ENCODE results near the gene MBNL3. TPM values are rescaled to one million over a fixed set of nuclear protein-coding genes. Genes with fewer than 3 reads are reported as not detected.

Gene MBNL3
- total RNA-seq, 8 experiments from 2014 or later: 0.38 to 9.0 (median 2.4) TPM

DNA sequence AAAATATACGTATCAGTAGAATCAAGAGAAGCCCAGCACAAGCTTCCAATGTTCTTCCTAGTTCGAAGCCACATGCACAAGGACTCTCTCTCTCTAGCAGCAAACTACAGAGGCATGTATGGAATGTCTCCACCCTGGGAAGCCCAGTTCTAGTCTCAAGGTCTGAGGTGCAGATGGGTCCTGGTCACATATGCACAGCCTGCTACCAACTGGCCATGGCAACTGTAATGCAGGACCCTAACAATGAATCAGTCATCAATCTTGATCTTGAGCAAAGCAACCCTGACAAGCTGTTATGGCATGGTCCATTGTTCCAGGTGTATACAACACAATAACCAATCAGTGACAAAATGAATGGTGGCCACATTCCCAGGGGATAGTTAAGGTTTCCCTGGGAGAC lies 55.8 kb downstream of the MBNL3 start:
- H3K27ac ChIP-seq: no peak overlapping the region
- peaks cover 0 to 5% of the 10 kb centered on the region in 2 donors for H3K4me1 ChIP-seq (replicated peaks in 1 of 2)
- peak in 5 of 8 experiments; percentile 50 to 98 (median 64) for ATAC-seq (replicated peaks in 6 of 8)
- WGBS, 10 experiments: 20 to 100% (median 52%) methylated on average over 1 to 2 of the region's 2 CpGs; no CpG with 5 or more reads in 4 of the 10 experiments
- in situ Hi-C loops (cut with MboI; ENCODE audit: low pct_unique_long_range_greater_than_20kb in 2 of 9, low sequenced_read_pairs in 9 of 9, unreplicated experiment in 9 of 9): no loop called here
- no peak overlapping the region for H3K4me3 ChIP-seq

DNA sequence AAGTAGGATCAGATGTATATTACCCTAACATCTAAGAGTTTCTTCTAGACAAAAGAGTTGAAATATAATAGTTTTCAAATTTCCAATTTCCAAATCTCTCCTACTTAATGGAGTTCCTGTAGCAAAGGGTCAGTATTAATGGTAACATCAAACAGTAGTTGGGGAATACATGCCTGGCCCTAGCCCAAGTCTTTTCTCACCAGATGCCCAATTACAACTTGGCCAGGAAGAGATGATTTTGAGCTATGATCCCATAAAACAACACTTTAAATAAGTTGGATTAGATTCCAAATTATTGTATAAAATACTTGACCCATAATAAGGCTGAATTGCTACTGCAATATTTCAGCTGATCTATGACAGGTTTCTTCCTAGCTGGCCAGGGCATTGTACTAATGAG lies 59.9 kb downstream of the MBNL3 start:
- in situ Hi-C loops (cut with MboI; ENCODE audit: low pct_unique_long_range_greater_than_20kb in 2 of 9, low sequenced_read_pairs in 9 of 9, unreplicated experiment in 9 of 9): no loop called here
- Histone ChIP-seq H3K4me3 (no peak overlapping the region), H3K4me1 (replicated peaks in 1 of 2) (peaks cover 0 to 5% of the 10 kb centered on the region in 2 donors), H3K27ac (no peak overlapping the region)
- ATAC-seq (replicated peaks in 6 of 8): no peak

DNA sequence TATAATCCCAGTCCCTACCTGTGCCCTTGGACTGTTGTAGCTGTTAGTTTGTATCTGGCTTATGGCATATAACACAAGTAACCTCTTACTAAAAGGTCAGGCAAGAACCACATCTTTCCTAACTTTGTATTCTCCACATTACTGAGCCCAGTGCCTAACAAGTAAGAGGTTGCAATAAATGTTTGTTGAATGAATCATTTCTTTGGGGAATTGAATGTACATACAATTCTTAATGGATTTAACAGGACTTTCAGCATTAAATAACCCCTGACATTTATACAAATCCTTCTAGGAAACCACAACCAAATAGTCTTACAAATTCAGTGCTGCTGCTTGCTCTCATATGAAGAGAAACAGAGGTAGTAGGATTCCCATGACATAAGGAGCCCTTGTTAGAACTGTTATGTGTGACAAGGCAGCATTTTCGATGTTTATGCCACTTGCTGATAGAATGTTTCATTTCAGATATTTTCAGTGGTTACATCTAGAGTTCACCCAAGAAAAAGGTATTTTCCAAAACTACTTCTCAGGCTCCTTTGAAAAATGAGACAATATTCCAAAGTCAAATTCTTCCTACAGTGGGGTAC lies 62.0 kb downstream of the MBNL3 start:
- in situ Hi-C loops (cut with MboI; ENCODE audit: low pct_unique_long_range_greater_than_20kb in 2 of 9, low sequenced_read_pairs in 9 of 9, unreplicated experiment in 9 of 9): no loop called here
- ATAC-seq (replicated peaks in 6 of 8): peak in 1 of 8 experiments; percentile 31
- 20 to 100% (median 83%) methylated on average over 1 of the region's 1 CpG; no CpG with 5 or more reads in 6 of the 10 experiments for WGBS, 10 experiments

DNA sequence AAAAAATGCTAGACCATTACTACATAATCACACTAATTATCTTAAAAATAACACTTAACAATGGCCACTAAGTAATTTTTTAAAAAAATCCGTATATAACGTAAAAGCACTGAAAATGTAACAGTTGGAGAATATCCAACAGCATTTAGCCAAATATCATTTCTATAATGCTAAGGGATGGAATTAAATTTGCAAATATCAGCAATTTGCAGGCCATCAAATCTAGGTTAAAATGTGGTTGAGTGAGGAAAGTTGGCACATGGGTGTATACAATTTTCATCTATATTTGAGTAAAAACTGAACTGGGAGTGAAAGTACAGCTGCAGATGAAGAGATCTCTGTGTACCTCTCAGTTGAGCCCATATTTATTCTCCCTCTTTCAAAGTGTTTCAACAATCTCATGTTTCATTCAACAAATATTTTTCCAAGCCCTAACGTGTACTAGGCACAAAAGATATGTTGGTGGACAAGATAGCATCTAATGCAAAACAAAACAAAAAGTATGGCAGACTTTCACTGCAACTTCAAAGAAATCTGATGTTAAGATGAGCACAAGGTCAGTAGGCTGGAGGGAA lies 63.0 kb downstream of the MBNL3 start:
- in situ Hi-C loops (cut with MboI; ENCODE audit: low pct_unique_long_range_greater_than_20kb in 2 of 9, low sequenced_read_pairs in 9 of 9, unreplicated experiment in 9 of 9): no loop called here
- H3K4me1 ChIP-seq (replicated peaks in 1 of 2): no peaks in the 10 kb centered on the region
- H3K4me3 ChIP-seq: no peak overlapping the region
- 14 to 100% (median 49%) methylated on average over 1 to 3 of the region's 3 CpGs; no CpG with 5 or more reads in 3 of the 10 experiments for WGBS, 10 experiments
- ATAC-seq (replicated peaks in 6 of 8): no peak
- H3K27ac ChIP-seq: no peak overlapping the region

More for the DNA sequence above, 62.0 kb downstream of the MBNL3 start:
- Histone ChIP-seq H3K4me3 (no peak overlapping the region), H3K27ac (no peak overlapping the region), H3K4me1 (replicated peaks in 1 of 2) (no peaks in the 10 kb centered on the region)

DNA sequence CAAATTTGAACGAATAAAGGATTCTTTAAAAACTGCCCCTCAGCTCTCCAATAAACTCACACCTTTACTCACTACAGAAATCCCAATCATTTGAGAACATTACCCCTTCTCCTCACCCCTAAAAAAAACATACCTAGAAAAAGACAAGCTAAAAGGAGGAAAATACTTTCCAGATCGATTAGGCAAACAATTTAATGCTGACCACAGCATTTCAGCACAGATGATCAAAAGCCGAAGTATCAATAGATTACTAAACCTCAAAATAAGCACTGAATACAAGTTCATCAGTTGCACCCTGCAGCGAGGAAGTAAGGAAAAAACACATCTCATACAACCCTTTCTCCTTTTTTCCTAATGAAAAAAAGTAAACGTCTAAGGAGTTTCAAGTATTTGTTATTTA lies 65.5 kb downstream of the MBNL3 start:
- H3K4me3 ChIP-seq: no peak overlapping the region
- H3K4me1 ChIP-seq (replicated peaks in 1 of 2): no peaks in the 10 kb centered on the region
- no peak for ATAC-seq (replicated peaks in 6 of 8)
- in situ Hi-C loops (cut with MboI; ENCODE audit: low pct_unique_long_range_greater_than_20kb in 2 of 9, low sequenced_read_pairs in 9 of 9, unreplicated experiment in 9 of 9): no loop called here
- H3K27ac ChIP-seq: no peak overlapping the region
- 0 to 93% (median 51%) methylated on average over 1 to 5 of the region's 5 CpGs; no CpG with 5 or more reads in 6 of the 10 experiments for WGBS, 10 experiments

- peaks cover 2 to 15% of the 10 kb centered on the region in 2 donors for H3K4me1 ChIP-seq (replicated peaks in 1 of 2)
- no peak overlapping the region for H3K4me3 ChIP-seq
- no peak for ATAC-seq (replicated peaks in 6 of 8)
- 56 to 100% (median 80%) methylated on average over 1 to 3 of the region's 3 CpGs; no CpG with 5 or more reads in 4 of the 10 experiments for WGBS, 10 experiments
- in situ Hi-C loops (cut with MboI; ENCODE audit: low pct_unique_long_range_greater_than_20kb in 2 of 9, low sequenced_read_pairs in 9 of 9, unreplicated experiment in 9 of 9): no loop called here
- H3K27ac ChIP-seq: no peak overlapping the region
Measured at GRCh38 chrX:132415012-132415411, 73.8 kb downstream of the MBNL3 start.

DNA sequence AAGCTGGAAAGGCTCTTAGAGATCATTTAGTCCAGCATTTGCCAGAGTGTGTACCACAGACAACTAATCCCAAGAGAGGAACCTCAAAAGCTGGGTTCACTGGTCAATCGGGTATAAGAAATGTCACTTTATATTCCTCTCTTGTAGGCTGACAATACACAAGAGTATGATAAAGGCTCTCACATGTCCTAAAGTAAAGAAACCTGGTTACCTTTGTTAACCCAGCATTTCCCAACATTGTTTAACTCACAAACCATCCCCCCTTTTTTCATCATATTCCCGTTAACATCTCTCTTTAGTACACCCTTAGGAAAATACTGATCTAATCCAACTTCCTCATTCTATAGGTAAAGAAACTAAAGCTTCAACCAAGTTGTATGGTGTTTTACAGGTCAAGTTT lies 74.4 kb downstream of the MBNL3 start:
- WGBS, 10 experiments: 48 to 100% (median 92%) methylated on average over 1 to 2 of the region's 2 CpGs; no CpG with 5 or more reads in 5 of the 10 experiments
- Histone ChIP-seq H3K27ac (no peak overlapping the region), H3K4me3 (no peak overlapping the region), H3K4me1 (replicated peaks in 1 of 2) (peaks cover 2 to 17% of the 10 kb centered on the region in 2 donors)
- in situ Hi-C loops (cut with MboI; ENCODE audit: low pct_unique_long_range_greater_than_20kb in 2 of 9, low sequenced_read_pairs in 9 of 9, unreplicated experiment in 9 of 9): no loop called here
- no peak for ATAC-seq (replicated peaks in 6 of 8)

GRCh38 chrX:132413459-132413858 lies 75.4 kb downstream of the MBNL3 start:
- in situ Hi-C loops (cut with MboI; ENCODE audit: low pct_unique_long_range_greater_than_20kb in 2 of 9, low sequenced_read_pairs in 9 of 9, unreplicated experiment in 9 of 9): no loop called here

GRCh38 chrX:132412208-132412607 lies 76.6 kb downstream of the MBNL3 start:
- 41 to 67% methylated on average over 1 to 7 of the region's 7 CpGs; no CpG with 5 or more reads in 8 of the 10 experiments for WGBS, 10 experiments

More at GRCh38 chrX:132413459-132413858, 75.4 kb downstream of the MBNL3 start:
- H3K4me3 ChIP-seq: no peak overlapping the region
- 0 to 67% (median 40%) methylated on average over 1 to 2 of the region's 7 CpGs; no CpG with 5 or more reads in 7 of the 10 experiments for WGBS, 10 experiments
- peaks cover 2 to 18% of the 10 kb centered on the region in 2 donors for H3K4me1 ChIP-seq (replicated peaks in 1 of 2)
- no peak for ATAC-seq (replicated peaks in 6 of 8)
- H3K27ac ChIP-seq: no peak overlapping the region

DNA sequence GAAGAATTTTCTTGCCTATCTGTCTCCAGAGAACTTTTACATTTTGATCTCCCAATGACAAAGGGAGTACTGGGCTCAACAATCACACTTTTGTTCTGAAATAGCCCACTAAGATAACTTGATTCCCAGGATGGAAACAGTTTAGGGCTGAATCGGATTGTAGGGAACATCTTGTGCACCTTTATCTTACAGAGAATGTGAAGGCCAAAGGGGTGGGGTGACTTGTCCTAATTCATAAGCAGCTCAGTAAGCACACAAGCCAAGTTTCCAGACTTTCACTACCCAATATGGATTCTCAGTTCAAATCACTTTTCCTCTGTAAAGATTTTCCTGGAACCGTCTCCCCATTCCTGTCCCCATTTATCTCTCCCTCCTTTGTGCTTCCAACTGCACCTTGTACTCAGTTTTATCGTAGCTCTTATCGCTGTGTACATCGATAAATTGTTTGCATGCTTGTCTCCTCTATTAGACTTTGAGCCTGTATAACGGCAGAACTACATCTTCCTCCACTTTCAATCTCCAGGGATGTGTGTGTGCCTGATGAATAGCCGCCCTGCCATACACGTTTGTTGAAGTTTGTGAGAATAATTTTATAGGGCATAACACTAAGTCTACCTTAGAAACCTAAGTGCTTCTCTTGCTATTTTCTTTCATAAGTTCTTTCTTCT lies 77.4 kb downstream of the MBNL3 start:
- in situ Hi-C loops (cut with MboI; ENCODE audit: low pct_unique_long_range_greater_than_20kb in 2 of 9, low sequenced_read_pairs in 9 of 9, unreplicated experiment in 9 of 9): no loop called here
- no peak for ATAC-seq (replicated peaks in 6 of 8)
- no peak overlapping the region for H3K4me3 ChIP-seq
- peaks cover 0 to 18% of the 10 kb centered on the region in 2 donors for H3K4me1 ChIP-seq (replicated peaks in 1 of 2)
- H3K27ac ChIP-seq: no peak overlapping the region
- 6 to 77% (median 47%) methylated on average over 1 to 6 of the region's 8 CpGs; no CpG with 5 or more reads in 3 of the 10 experiments for WGBS, 10 experiments

More at GRCh38 chrX:132412208-132412607, 76.6 kb downstream of the MBNL3 start:
- ATAC-seq (replicated peaks in 6 of 8): no peak
- Histone ChIP-seq H3K4me1 (replicated peaks in 1 of 2) (peaks cover 1 to 18% of the 10 kb centered on the region in 2 donors), H3K4me3 (no peak overlapping the region), H3K27ac (no peak overlapping the region)
- in situ Hi-C loops (cut with MboI; ENCODE audit: low pct_unique_long_range_greater_than_20kb in 2 of 9, low sequenced_read_pairs in 9 of 9, unreplicated experiment in 9 of 9): no loop called here

GRCh38 chrX:132409780-132410556 lies 78.9 kb downstream of the MBNL3 start:
- ATAC-seq (replicated peaks in 6 of 8): no peak
- no peak overlapping the region for H3K4me3 ChIP-seq
- in situ Hi-C loops (cut with MboI; ENCODE audit: low pct_unique_long_range_greater_than_20kb in 2 of 9, low sequenced_read_pairs in 9 of 9, unreplicated experiment in 9 of 9): no loop called here
- WGBS, 10 experiments: 17 to 100% (median 31%) methylated on average over 1 to 4 of the region's 5 CpGs; no CpG with 5 or more reads in 6 of the 10 experiments
- no peak overlapping the region for H3K27ac ChIP-seq
- peaks cover 0 to 18% of the 10 kb centered on the region in 2 donors for H3K4me1 ChIP-seq (replicated peaks in 1 of 2)

DNA sequence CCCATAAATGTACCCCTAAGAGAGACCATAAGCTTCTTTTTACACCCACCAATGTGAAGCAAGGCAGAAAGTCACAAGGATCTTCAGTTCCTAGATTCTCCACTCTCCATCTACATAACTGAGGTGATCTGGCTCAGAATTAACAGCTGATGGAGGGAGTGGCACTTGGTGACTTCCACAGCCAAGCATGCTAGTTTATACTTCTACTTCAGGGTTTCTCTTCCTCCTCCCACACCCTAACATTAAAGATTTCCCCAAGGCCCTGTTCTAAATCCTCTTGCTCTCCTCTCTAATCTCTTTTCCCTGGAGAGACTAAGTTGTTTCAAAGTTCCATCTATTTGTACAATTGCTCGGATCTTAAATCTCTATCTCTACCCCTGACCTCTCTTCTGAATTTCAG lies 81.1 kb downstream of the MBNL3 start:
- ATAC-seq (replicated peaks in 6 of 8): peak in 2 of 8 experiments; percentile 60 to 84
- WGBS, 10 experiments: 3 to 100% (median 62%) methylated on average over 1 of the region's 1 CpG; no CpG with 5 or more reads in 5 of the 10 experiments
- H3K4me3 ChIP-seq: no peak overlapping the region
- peaks cover 0 to 18% of the 10 kb centered on the region in 2 donors for H3K4me1 ChIP-seq (replicated peaks in 1 of 2)
- in situ Hi-C loops (cut with MboI; ENCODE audit: low pct_unique_long_range_greater_than_20kb in 2 of 9, low sequenced_read_pairs in 9 of 9, unreplicated experiment in 9 of 9): no loop called here
- no peak overlapping the region for H3K27ac ChIP-seq

DNA sequence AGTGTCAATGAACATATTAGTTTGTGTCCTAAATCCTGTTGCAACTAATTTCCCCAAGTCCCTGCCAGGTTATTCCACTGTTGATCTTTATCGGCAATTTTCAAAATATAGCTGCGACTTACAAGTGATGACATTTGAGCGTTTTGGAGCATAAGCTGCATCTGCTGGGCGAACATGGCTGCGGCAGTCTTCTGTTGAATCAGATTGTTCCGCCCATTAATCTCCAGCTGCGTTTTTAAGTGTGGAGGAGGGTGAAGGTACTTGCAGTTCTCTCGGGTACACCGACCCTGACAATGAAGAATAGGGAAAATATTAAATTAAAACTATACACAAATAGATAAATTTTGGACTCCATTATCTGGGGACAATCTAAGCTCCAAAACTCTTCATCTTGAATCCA lies 82.7 kb downstream of the MBNL3 start:
- Histone ChIP-seq H3K4me3 (no peak overlapping the region), H3K4me1 (replicated peaks in 1 of 2) (peaks cover 0 to 6% of the 10 kb centered on the region in 2 donors), H3K27ac (no peak overlapping the region)
- no peak for ATAC-seq (replicated peaks in 6 of 8)
- in situ Hi-C loops (cut with MboI; ENCODE audit: low pct_unique_long_range_greater_than_20kb in 2 of 9, low sequenced_read_pairs in 9 of 9, unreplicated experiment in 9 of 9): no loop called here
- WGBS, 10 experiments: 68 to 100% (median 91%) methylated on average over 1 to 9 of the region's 9 CpGs; no CpG with 5 or more reads in 3 of the 10 experiments
